K562 (cell line): ENCODE measurements around the gene FTO. TPM values are rescaled to one million over a fixed set of nuclear protein-coding genes. Genes with fewer than 3 reads are reported as not detected.

Source experiments
- ATAC-seq: fragments of 200-7000 bp; cut with Tn5 transposase; 3 replicates; pipeline ENCODE4 v1.9.1; 2020; ENCODE audit warnings: moderate library complexity
- BruUV-seq: library from RNA; stranded (reverse); fragments of 400-500 nt; replicated peaks from 2 replicates; lab custom pipeline; 2021; lab: Mats Ljungman, UMichigan
- CTCF ChIA-PET: fragments of 300-600 bp; formaldehyde crosslinking; extraction: SDS; loops from one replicate; lab custom pipeline; 2021; ENCODE audit warnings: low intra/inter-chr PET ratio; lab: Yijun Ruan, JAX
- POLR2A ChIA-PET: fragments of 300-600, 350-650 bp; sonication (Branson Sonifier 250); formaldehyde crosslinking; extraction: SDS; loops from one replicate; lab custom pipeline; 2021; ENCODE audit warnings: antibody characterized with exemption, inconsistent platforms; lab: Yijun Ruan, JAX
- DNase-seq, 4 experiments: peaks; one replicate each; pipeline versions ENCODE4 v3.0.0 to v3.0.0-alpha.2; 2011 to 2018; ENCODE audit warnings: low spot score in 3 of 4, mixed read lengths in 3 of 4; ENCODE audit errors: extremely low read depth in 1 of 4
- FAIRE-seq: peaks from 2 replicates; lab custom pipeline; 2011; peaks lifted over from hg19 to GRCh38; lab: Jason Lieb, UNC
- H2AFZ ChIP-seq: 2 replicates; pipeline ENCODE4 v1.6.0; 2011; ENCODE audit warnings: low read depth, low read length, control low read depth, inconsistent platforms
- H3K27ac ChIP-seq: fragments of 200-600 bp; 3 replicates; pipeline ENCODE4 v1.8.0; 2011; ENCODE audit warnings: low read depth, mild to moderate bottlenecking, control low read depth, inconsistent platforms, low read length, moderate library complexity, mixed read lengths; ENCODE audit errors: extremely low read depth
- H3K27me3 ChIP-seq, 2 experiments: fragments of 300-600 bp in 1 of 2; 2 replicates in 1 of 2; 3 replicates in 1 of 2; pipeline versions ENCODE4 v1.6.0 to v1.8.0; 2011; ENCODE audit warnings: inconsistent platforms in 2 of 2, low read length in 2 of 2, mild to moderate bottlenecking in 1 of 2, mixed read lengths in 1 of 2, moderate library complexity in 1 of 2; ENCODE audit not compliant: control insufficient read depth in 2 of 2, insufficient read depth in 2 of 2
- H3K36me3 ChIP-seq: fragments of 300-600 bp; 3 replicates; pipeline ENCODE4 v1.8.0; 2011; ENCODE audit warnings: mild to moderate bottlenecking, low read length, inconsistent platforms; ENCODE audit not compliant: control insufficient read depth, insufficient read depth
- H3K4me1 ChIP-seq, 2 experiments: fragments of 200-600 bp in 1 of 2; replicated peaks in 1 of 2; 2 replicates in 1 of 2; 3 replicates in 1 of 2; pipeline versions ENCODE4 v1.5.1 to v1.8.0; 2011; ENCODE audit warnings: inconsistent platforms in 2 of 2, low read length in 2 of 2, mild to moderate bottlenecking in 1 of 2, mixed read lengths in 1 of 2, moderate library complexity in 1 of 2; ENCODE audit not compliant: control insufficient read depth in 2 of 2, insufficient read depth in 2 of 2
- H3K4me2 ChIP-seq: 2 replicates; pipeline ENCODE4 v1.6.1; 2011; ENCODE audit warnings: low read length, control low read depth, inconsistent platforms, mixed read lengths; ENCODE audit not compliant: insufficient read depth
- H3K4me3 ChIP-seq: fragments of 200-600 bp; sonication (generic), shearing (Covaris generic); 2 replicates; pipeline ENCODE4 v1.5.1; 2016; ENCODE audit warnings: control low read depth, inconsistent platforms
- H3K79me2 ChIP-seq: fragments of 200-600 bp; 3 replicates; pipeline ENCODE4 v1.8.0; 2011; ENCODE audit warnings: low read length, inconsistent platforms; ENCODE audit not compliant: control insufficient read depth, insufficient read depth
- H3K9ac ChIP-seq, 2 experiments: 2 replicates each; pipeline versions ENCODE4 v1.6.0 to v1.6.1; 2011; ENCODE audit warnings: low read depth in 2 of 2, low read length in 2 of 2, control low read depth in 1 of 2, inconsistent platforms in 1 of 2, mild to moderate bottlenecking in 1 of 2, mixed read lengths in 1 of 2; ENCODE audit not compliant: insufficient read depth in 1 of 2
- H3K9me1 ChIP-seq: one replicate; pipeline ENCODE4 v1.6.0; 2011; ENCODE audit warnings: inconsistent platforms, mild to moderate bottlenecking, low read length, moderate library complexity; ENCODE audit not compliant: control insufficient read depth, insufficient read depth
- H3K9me3 ChIP-seq: replicated peaks from 2 replicates; pipeline ENCODE4 v1.5.1; 2011; ENCODE audit warnings: low read depth, low read length, inconsistent platforms; ENCODE audit not compliant: control insufficient read depth, insufficient read depth
- H4K20me1 ChIP-seq: replicated peaks from 2 replicates; pipeline ENCODE4 v1.6.1; 2011; ENCODE audit warnings: low read length, inconsistent platforms, mixed read lengths; ENCODE audit not compliant: control insufficient read depth, insufficient read depth
- ERF ChIP-seq: fragments of 450-650 bp; formaldehyde crosslinking; IDR thresholded peaks from 2 replicates; pipeline ENCODE4 v1.4.0; 2020; ENCODE audit warnings: mild to moderate bottlenecking, mixed read lengths
- FOXA3 ChIP-seq, 2 experiments: fragments of 450-650 bp in 1 of 2; sonication (generic) in 1 of 2; formaldehyde crosslinking; IDR thresholded peaks in 1 of 2; conservative IDR thresholded peaks in 1 of 2; 2 replicates each; pipeline versions ENCODE4 v1.4.0 to v1.8.0; 2020 to 2022; ENCODE audit warnings: mild to moderate bottlenecking in 2 of 2, missing genetic modification reagents in 1 of 2
- GABPB1 ChIP-seq: sonication (generic); formaldehyde crosslinking; IDR thresholded peaks from 2 replicates; pipeline ENCODE4 v1.8.0; 2022; ENCODE audit warnings: mild to moderate bottlenecking, missing genetic modification reagents
- HNRNPLL ChIP-seq: fragments of 200-400 bp; formaldehyde crosslinking; IDR thresholded peaks from 2 replicates; pipeline ENCODE4 v1.6.1; 2017; ENCODE audit warnings: low read length, low read depth, mild to moderate bottlenecking; ENCODE audit not compliant: poor library complexity, severe bottlenecking
- ID3 ChIP-seq, 2 experiments: fragments of 250-450 bp in 1 of 2; fragments of 450-650 bp in 1 of 2; sonication (Bioruptor Pico) in 1 of 2; IDR thresholded peaks; 2 replicates each; pipeline versions ENCODE4 v1.6.1 to v1.8.0; 2016 to 2021; ENCODE audit warnings: mild to moderate bottlenecking in 2 of 2, moderate library complexity in 2 of 2, missing compliant biosample characterization in 1 of 2, missing genetic modification characterization in 1 of 2
- NCOR1 ChIP-seq: fragments of 450-650 bp; IDR thresholded peaks from 2 replicates; pipeline ENCODE4 v1.6.1; 2016; ENCODE audit warnings: mild to moderate bottlenecking, moderate library complexity
- NR2F6 ChIP-seq: fragments of 450-650 bp; formaldehyde crosslinking; IDR thresholded peaks from 2 replicates; pipeline ENCODE4 v1.4.0; 2020; ENCODE audit warnings: mild to moderate bottlenecking
- SP2 ChIP-seq: IDR thresholded peaks from 2 replicates; pipeline ENCODE4 v1.6.1; 2011; ENCODE audit warnings: mild to moderate bottlenecking, low read depth, low read length, moderate library complexity; ENCODE audit not compliant: poor library complexity, severe bottlenecking; ENCODE audit errors: extremely low read depth
- SREBF2 ChIP-seq: sonication (generic); formaldehyde crosslinking; IDR thresholded peaks from 2 replicates; pipeline ENCODE4 v1.4.0; 2020; ENCODE audit warnings: mild to moderate bottlenecking, missing genetic modification reagents
- THRAP3 ChIP-seq: fragments of 450-650 bp; IDR thresholded peaks from 2 replicates; pipeline ENCODE4 v1.6.1; 2016; ENCODE audit warnings: mild to moderate bottlenecking, inconsistent platforms, borderline replicate concordance
- ZNF253 ChIP-seq: fragments of 250-450 bp; sonication (Bioruptor Pico); conservative IDR thresholded peaks from 2 replicates; pipeline ENCODE4 v1.6.1; 2021; ENCODE audit warnings: mild to moderate bottlenecking
- WGBS: fragments of 100-300 bp; shearing (Covaris generic); methylation state at CpG from one replicate; pipeline ENCODE4 v1.1.6; 2016; ENCODE audit warnings: low coverage, mixed read lengths; ENCODE audit not compliant: insufficient coverage; ENCODE audit errors: missing lambda C conversion rate; 5-methylcytosine and 5-hydroxymethylcytosine counted together
- in situ Hi-C: fragments of 300-500 bp; cut with MboI; formaldehyde crosslinking; loops from 4 replicates; pipeline ENCODE4 v1.15.0; 2018; ENCODE audit warnings: inconsistent platforms, mixed read lengths
- intact Hi-C: fragments of 100-400 bp; cut with micrococcal nuclease; formaldehyde crosslinking; loops from 2 replicates; pipeline ENCODE4 v1.14.2; 2022
- polyA plus RNA-seq, 8 experiments: library from polyadenylated mRNA; depleted of rRNA in 4 of 8; stranded (reverse) in 5 of 8; unstranded in 3 of 8; fragments of >200 nt; fragmentation: Nextera tagmentation in 2 of 8; fragmentation: Illumina TruSeq in 1 of 8; extraction: Ambion mirVana in 2 of 8; extraction: Trizol in 1 of 8; gene quantifications; 2 replicates each; pipeline versions ENCODE4 v1.2.1 to v1.2.3, GENCODE V29; 2011 to 2014; ENCODE audit warnings: inconsistent platforms in 1 of 8, missing spikeins in 1 of 8
- total RNA-seq, 7 experiments: library from RNA; depleted of rRNA in 6 of 7; stranded (reverse); fragments of >200 nt in 6 of 7; fragmentation: Illumina TruSeq in 2 of 7; extraction: Trizol in 2 of 7; gene quantifications; 2 replicates each; pipeline versions ENCODE4 v1.2.1 to v1.2.3, GENCODE V29; 2011 to 2021; ENCODE audit warnings: low replicate concordance in 1 of 7
- TF ChIP-seq, protein P1 (sequence below): sonication (generic); formaldehyde crosslinking; IDR thresholded peaks from 2 replicates; pipeline ENCODE4 v1.4.0; 2020; ENCODE audit warnings: mild to moderate bottlenecking, missing genetic modification reagents
- TF ChIP-seq, protein P2 (sequence below): fragments of 250-450 bp; sonication (Bioruptor Pico); IDR thresholded peaks from 2 replicates; pipeline ENCODE4 v1.4.0; 2020; ENCODE audit warnings: borderline replicate concordance

Gene FTO
- total and polyA plus RNA-seq, 9 of the 15 experiments (the other 6 are each of a cell fraction or from before 2014, with no cell fraction given) = 11.3 to 27.7 (median 25.5) TPM

- H4K20me1 ChIP-seq = no peaks in the 10 kb centered on the region
- no peak overlapping the region for H3K4me3 ChIP-seq
- H2AFZ ChIP-seq = no peak overlapping the region
- no TSS peak for BruUV-seq
- no peak overlapping the region for H3K4me2 ChIP-seq
- FAIRE-seq (no peak), DNase-seq (no peak), ATAC-seq (no peak)
- TF ChIP-seq, protein P1, sequence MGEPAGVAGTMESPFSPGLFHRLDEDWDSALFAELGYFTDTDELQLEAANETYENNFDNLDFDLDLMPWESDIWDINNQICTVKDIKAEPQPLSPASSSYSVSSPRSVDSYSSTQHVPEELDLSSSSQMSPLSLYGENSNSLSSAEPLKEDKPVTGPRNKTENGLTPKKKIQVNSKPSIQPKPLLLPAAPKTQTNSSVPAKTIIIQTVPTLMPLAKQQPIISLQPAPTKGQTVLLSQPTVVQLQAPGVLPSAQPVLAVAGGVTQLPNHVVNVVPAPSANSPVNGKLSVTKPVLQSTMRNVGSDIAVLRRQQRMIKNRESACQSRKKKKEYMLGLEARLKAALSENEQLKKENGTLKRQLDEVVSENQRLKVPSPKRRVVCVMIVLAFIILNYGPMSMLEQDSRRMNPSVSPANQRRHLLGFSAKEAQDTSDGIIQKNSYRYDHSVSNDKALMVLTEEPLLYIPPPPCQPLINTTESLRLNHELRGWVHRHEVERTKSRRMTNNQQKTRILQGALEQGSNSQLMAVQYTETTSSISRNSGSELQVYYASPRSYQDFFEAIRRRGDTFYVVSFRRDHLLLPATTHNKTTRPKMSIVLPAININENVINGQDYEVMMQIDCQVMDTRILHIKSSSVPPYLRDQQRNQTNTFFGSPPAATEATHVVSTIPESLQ (CRISPR knock-in tag) = no peak
- no peak for TF ChIP-seq SP2
- no peak for TF ChIP-seq HNRNPLL
- TF ChIP-seq NCOR1 = no peak
- no peak for TF ChIP-seq NR2F6
- TF ChIP-seq FOXA3 (CRISPR knock-in tag; conservative IDR thresholded peaks at IDR 0.05 in 1 of 2, IDR thresholded peaks at IDR 0.05 in 1 of 2) = no peak
- no peak for TF ChIP-seq ERF (CRISPR knock-in tag)
- no peak for TF ChIP-seq GABPB1 (CRISPR knock-in tag)
- TF ChIP-seq, protein P2, sequence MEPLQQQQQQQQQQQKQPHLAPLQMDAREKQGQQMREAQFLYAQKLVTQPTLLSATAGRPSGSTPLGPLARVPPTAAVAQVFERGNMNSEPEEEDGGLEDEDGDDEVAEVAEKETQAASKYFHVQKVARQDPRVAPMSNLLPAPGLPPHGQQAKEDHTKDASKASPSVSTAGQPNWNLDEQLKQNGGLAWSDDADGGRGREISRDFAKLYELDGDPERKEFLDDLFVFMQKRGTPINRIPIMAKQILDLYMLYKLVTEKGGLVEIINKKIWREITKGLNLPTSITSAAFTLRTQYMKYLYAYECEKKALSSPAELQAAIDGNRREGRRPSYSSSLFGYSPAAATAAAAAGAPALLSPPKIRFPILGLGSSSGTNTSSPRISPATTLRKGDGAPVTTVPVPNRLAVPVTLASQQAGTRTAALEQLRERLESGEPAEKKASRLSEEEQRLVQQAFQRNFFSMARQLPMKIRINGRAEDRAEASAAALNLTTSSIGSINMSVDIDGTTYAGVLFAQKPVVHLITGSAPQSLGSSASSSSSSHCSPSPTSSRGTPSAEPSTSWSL (CRISPR knock-in tag) = no peak
- TF ChIP-seq ZNF253 (CRISPR knock-in tag) = no peak
- TF ChIP-seq THRAP3 = no peak
- TF ChIP-seq SREBF2 = no peak
- no peak for TF ChIP-seq ID3 (CRISPR knock-in tag; IDR thresholded peaks at IDR 0.05)
- TF ChIP-seq ID3 (tag; IDR thresholded peaks at IDR 0.05) = no peak
- intact Hi-C loops (no loop called here), in situ Hi-C loops (no loop called here)
- no peaks in the 10 kb centered on the region for H3K79me2 ChIP-seq
- CTCF ChIA-PET = no interaction called here
- no peaks in the 10 kb centered on the region for H3K9me3 ChIP-seq
- POLR2A ChIA-PET = no interaction called here
- H3K27ac ChIP-seq = no peak overlapping the region
- H3K36me3 ChIP-seq = no peaks in the 10 kb centered on the region
- no peaks in the 10 kb centered on the region for H3K4me1 ChIP-seq
- H3K27me3 ChIP-seq = no peaks in the 10 kb centered on the region
- WGBS = 3% methylated on average over 2 of the region's 2 CpGs
- no peak overlapping the region for H3K9ac ChIP-seq
- no peaks in the 10 kb centered on the region for H3K9me1 ChIP-seq
Observed at GRCh38 chr16:53962041-53962440, 258.1 kb downstream of the FTO start.
